Esophagus (tissue), 2 donors: ENCODE measurements around the gene MSI2. TPM values are rescaled to one million over a fixed set of nuclear protein-coding genes. Genes with fewer than 3 reads are reported as not detected.

Source experiments
- H3K27ac ChIP-seq, 2 donors: one replicate each; pipeline ENCODE4 v1.5.1; 2013; ENCODE audit warnings: low read depth in 2 of 2, mild to moderate bottlenecking in 2 of 2, inconsistent platforms in 1 of 2, low read length in 1 of 2, moderate library complexity in 1 of 2
- H3K27me3 ChIP-seq, 2 donors: one replicate each; pipeline ENCODE4 v1.6.1; 2013; ENCODE audit warnings: low read length in 2 of 2, control low read depth in 1 of 2, mild to moderate bottlenecking in 1 of 2; ENCODE audit not compliant: insufficient read depth in 2 of 2, control insufficient read depth in 1 of 2
- H3K36me3 ChIP-seq, 2 donors: one replicate each; pipeline ENCODE4 v1.6.1; 2013; ENCODE audit warnings: low read length in 1 of 2; ENCODE audit not compliant: control insufficient read depth in 2 of 2, insufficient read depth in 2 of 2
- H3K4me1 ChIP-seq, 2 donors: one replicate each; pipeline ENCODE4 v1.6.1; 2013; ENCODE audit warnings: low read length in 1 of 2; ENCODE audit not compliant: control insufficient read depth in 2 of 2, insufficient read depth in 2 of 2
- H3K4me3 ChIP-seq, 2 donors: one replicate each; pipeline ENCODE4 v1.5.1; 2013; ENCODE audit warnings: low read length in 2 of 2, mild to moderate bottlenecking in 2 of 2, low read depth in 1 of 2, moderate library complexity in 1 of 2
- H3K9me3 ChIP-seq, 2 donors: one replicate each; pipeline ENCODE4 v1.6.1; 2013; ENCODE audit warnings: mild to moderate bottlenecking in 2 of 2, low read depth in 1 of 2, low read length in 1 of 2, moderate library complexity in 1 of 2; ENCODE audit not compliant: control insufficient read depth in 2 of 2, insufficient read depth in 1 of 2
- WGBS, 2 donors: extraction: QIAGEN DNeasy Blood & Tissue Kit; methylation state at CpG; one replicate each; pipeline ENCODE4 v1.1.7; 2013; 5-methylcytosine and 5-hydroxymethylcytosine counted together
- polyA plus RNA-seq, 2 donors: library from polyadenylated mRNA; stranded (reverse); fragments of 200-250 nt; gene quantifications; one replicate each; pipeline ENCODE4 v1.2.3, GENCODE V29; 2013
- donor health status: healthy with polysubstance abuse.
- donor health status: Bipolar disorder and iron deficiency.

The MSI2 gene
- polyA plus RNA-seq, 2 donors: 7.8 to 8.2 TPM

DNA sequence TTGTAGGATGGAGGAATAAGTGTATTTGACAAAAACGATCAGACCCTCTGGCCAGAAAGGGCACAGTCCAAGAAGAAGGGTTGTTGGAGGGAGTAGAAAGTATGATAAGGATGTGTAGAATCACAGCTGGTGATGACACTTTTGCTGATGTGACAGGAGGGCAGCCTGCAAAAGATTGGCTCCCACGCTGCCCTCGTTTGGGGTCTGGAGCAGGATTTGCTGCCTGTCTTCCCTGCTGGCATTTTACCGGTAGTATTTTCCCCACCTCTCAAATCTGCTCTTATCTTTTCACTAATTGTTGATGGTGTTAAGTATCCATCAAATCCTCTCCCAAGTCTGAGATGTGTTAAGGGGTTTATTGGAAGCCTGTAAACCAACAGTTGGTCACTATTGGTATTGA, 280.0 kb downstream of the MSI2 start:
- 85 to 90% methylated on average over 4 of the region's 4 CpGs for WGBS, 2 donors
- no peaks in the 10 kb centered on the region for H3K9me3 ChIP-seq
- H3K36me3 ChIP-seq: peaks cover 0 to 3% of the 10 kb centered on the region in 2 donors
- H3K27ac ChIP-seq: no peak overlapping the region
- H3K4me1 ChIP-seq: peaks cover 3 to 5% of the 10 kb centered on the region in 2 donors
- H3K4me3 ChIP-seq: no peak overlapping the region
- no peaks in the 10 kb centered on the region for H3K27me3 ChIP-seq

GRCh38 chr17:57536789-57537523, 280.6 kb downstream of the MSI2 start:
- Histone ChIP-seq H3K27me3 (no peaks in the 10 kb centered on the region), H3K27ac (no peak overlapping the region), H3K4me1 (peaks cover 3 to 5% of the 10 kb centered on the region in 2 donors), H3K9me3 (no peaks in the 10 kb centered on the region), H3K36me3 (peaks cover 0 to 3% of the 10 kb centered on the region in 2 donors), H3K4me3 (no peak overlapping the region)
- WGBS, 2 donors: 91 to 92% methylated on average over 10 of the region's 10 CpGs

- H3K4me1 ChIP-seq: peaks cover 3 to 5% of the 10 kb centered on the region in 2 donors
- H3K4me3 ChIP-seq: no peak overlapping the region
- no peaks in the 10 kb centered on the region for H3K9me3 ChIP-seq
- 75 to 77% methylated on average over 17 of the region's 17 CpGs for WGBS, 2 donors
- no peak overlapping the region for H3K27ac ChIP-seq
- no peaks in the 10 kb centered on the region for H3K27me3 ChIP-seq
- no peaks in the 10 kb centered on the region for H3K36me3 ChIP-seq
Measured at GRCh38 chr17:57537524-57538410, 281.4 kb downstream of the MSI2 start.

DNA sequence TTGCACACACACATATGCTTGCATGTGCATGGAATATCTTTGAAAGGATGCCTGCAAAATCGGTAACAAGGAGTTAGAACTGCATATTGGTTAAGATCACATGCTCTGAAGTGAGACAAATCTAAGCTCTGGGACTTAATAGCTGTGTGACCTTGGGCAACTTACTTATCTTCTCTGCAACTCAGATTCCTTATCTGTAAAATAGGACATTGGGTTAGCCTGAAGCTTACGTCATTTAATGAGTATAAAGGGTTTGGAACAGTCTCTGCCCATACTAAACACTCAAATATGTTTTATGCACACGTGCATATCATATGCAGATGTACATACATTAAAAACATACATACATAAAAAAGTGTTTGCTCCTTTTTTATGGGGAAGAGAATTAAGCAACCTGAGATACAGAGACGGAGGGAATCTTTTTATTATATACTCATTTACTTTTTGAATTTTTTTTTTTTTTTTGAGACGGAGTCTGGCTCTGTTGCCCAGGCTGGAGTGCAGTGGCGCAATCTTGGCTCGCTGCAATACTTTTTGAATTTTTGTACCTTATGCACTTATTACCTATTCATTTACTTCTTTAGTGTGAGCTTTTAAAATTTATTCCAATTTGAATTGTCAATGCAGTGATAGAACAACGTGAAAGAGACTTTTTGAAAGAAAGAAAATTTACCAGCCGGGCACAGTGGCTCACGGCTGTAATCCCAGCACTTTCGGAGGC, 282.6 kb downstream of the MSI2 start:
- Histone ChIP-seq H3K9me3 (no peaks in the 10 kb centered on the region), H3K4me1 (peaks cover 3 to 5% of the 10 kb centered on the region in 2 donors), H3K27me3 (no peaks in the 10 kb centered on the region), H3K27ac (no peak overlapping the region), H3K36me3 (no peaks in the 10 kb centered on the region), H3K4me3 (no peak overlapping the region)
- 80 to 92% methylated on average over 11 of the region's 11 CpGs for WGBS, 2 donors

- no peak overlapping the region for H3K4me3 ChIP-seq
- no peaks in the 10 kb centered on the region for H3K36me3 ChIP-seq
- 88 to 89% methylated on average over 8 of the region's 8 CpGs for WGBS, 2 donors
- H3K9me3 ChIP-seq: no peaks in the 10 kb centered on the region
- H3K27ac ChIP-seq: no peak overlapping the region
- no peaks in the 10 kb centered on the region for H3K27me3 ChIP-seq
- peaks cover 3 to 5% of the 10 kb centered on the region in 2 donors for H3K4me1 ChIP-seq
Measured at GRCh38 chr17:57539529-57540301, 283.4 kb downstream of the MSI2 start.

- 97 to 100% methylated on average over 2 of the region's 2 CpGs for WGBS, 2 donors
- no peak overlapping the region for H3K4me3 ChIP-seq
- no peak overlapping the region for H3K27ac ChIP-seq
- H3K9me3 ChIP-seq: no peaks in the 10 kb centered on the region
- H3K4me1 ChIP-seq: no peaks in the 10 kb centered on the region
- H3K27me3 ChIP-seq: no peaks in the 10 kb centered on the region
- H3K36me3 ChIP-seq: no peaks in the 10 kb centered on the region
Measured at GRCh38 chr17:57540596-57540995, 284.3 kb downstream of the MSI2 start.

DNA sequence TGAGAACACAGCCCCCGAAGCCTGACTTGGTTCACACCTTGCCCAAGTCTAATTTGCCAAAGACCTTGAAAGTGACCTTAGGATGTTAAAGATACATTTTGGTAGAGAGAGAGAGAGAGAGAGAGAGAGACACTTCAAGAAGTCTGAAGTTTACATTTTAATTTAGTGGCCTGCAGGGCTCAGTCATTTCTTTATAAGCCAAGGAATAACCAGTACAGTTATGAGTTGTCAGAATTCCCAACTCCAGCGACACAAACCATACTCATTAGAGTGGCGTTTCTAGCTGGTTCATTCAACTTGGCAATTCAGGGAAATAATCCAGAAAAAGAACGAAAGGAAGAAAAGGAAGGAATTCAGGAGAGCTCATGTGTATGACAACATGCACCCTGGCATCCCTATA, 284.7 kb downstream of the MSI2 start:
- no peaks in the 10 kb centered on the region for H3K27me3 ChIP-seq
- no peaks in the 10 kb centered on the region for H3K36me3 ChIP-seq
- WGBS, 2 donors: 87 to 88% methylated on average over 4 of the region's 4 CpGs
- H3K4me3 ChIP-seq: no peak overlapping the region
- no peak overlapping the region for H3K27ac ChIP-seq
- no peaks in the 10 kb centered on the region for H3K9me3 ChIP-seq
- no peaks in the 10 kb centered on the region for H3K4me1 ChIP-seq

GRCh38 chr17:57541472-57542394, 285.4 kb downstream of the MSI2 start:
- 75 to 80% methylated on average over 17 of the region's 17 CpGs for whole genome bisulfite sequencing, 2 donors
- H3K36me3 ChIP-seq: no peaks in the 10 kb centered on the region
- no peaks in the 10 kb centered on the region for H3K9me3 ChIP-seq

More at GRCh38 chr17:57541472-57542394, 285.4 kb downstream of the MSI2 start:
- H3K27ac ChIP-seq: no peak overlapping the region
- no peaks in the 10 kb centered on the region for H3K27me3 ChIP-seq
- H3K4me1 ChIP-seq: no peaks in the 10 kb centered on the region
- H3K4me3 ChIP-seq: no peak overlapping the region
